Ectodermal cell (in vitro differentiated cells): ENCODE results near the gene SMAD5.

Experiments used
- H3K27ac ChIP-seq: 2 replicates; pipeline ENCODE4 v1.7.0; 2013; ENCODE audit warnings: mild to moderate bottlenecking, low read depth, low read length; ENCODE audit not compliant: insufficient read depth, poor library complexity, severe bottlenecking
- H3K27me3 ChIP-seq: 2 replicates; pipeline ENCODE4 v1.7.0; 2013; ENCODE audit warnings: mild to moderate bottlenecking, low read length; ENCODE audit not compliant: insufficient read depth, control insufficient read depth, poor library complexity, severe bottlenecking
- H3K36me3 ChIP-seq: one replicate; pipeline ENCODE4 v1.7.0; 2013; ENCODE audit warnings: low read length; ENCODE audit not compliant: control insufficient read depth, insufficient read depth
- H3K4me1 ChIP-seq: one replicate; pipeline ENCODE4 v1.7.0; 2013; ENCODE audit warnings: low read length; ENCODE audit not compliant: control insufficient read depth, insufficient read depth
- H3K4me3 ChIP-seq: 2 replicates; pipeline ENCODE4 v1.7.0; 2013; ENCODE audit warnings: low read depth, low read length, control low read depth; ENCODE audit not compliant: insufficient read depth
- H3K9me3 ChIP-seq: 2 replicates; pipeline ENCODE4 v1.7.0; 2013; ENCODE audit warnings: mild to moderate bottlenecking, low read length, moderate library complexity; ENCODE audit not compliant: control insufficient read depth
- WGBS, 2 experiments: methylation state at CpG; one replicate each; pipeline ENCODE4 v1.1.7; 2013; ENCODE audit warnings: missing lambda C conversion rate in 2 of 2; 5-methylcytosine and 5-hydroxymethylcytosine counted together

SMAD5 gene

GRCh38 chr5:136153581-136154236 is 21.1 kb downstream of the SMAD5 start:
- H3K27me3 ChIP-seq: no peaks in the 10 kb centered on the region
- no peak overlapping the region for H3K4me3 ChIP-seq
- H3K4me1 ChIP-seq: no peaks in the 10 kb centered on the region
- no peaks in the 10 kb centered on the region for H3K9me3 ChIP-seq
- H3K36me3 ChIP-seq: peaks cover 35% of the 10 kb centered on the region
- 97% methylated on average over 10 to 11 of the region's 11 CpGs for WGBS, 2 experiments
- H3K27ac ChIP-seq: no peak overlapping the region

GRCh38 chr5:136155078-136155477 is 22.4 kb downstream of the SMAD5 start:
- H3K27ac ChIP-seq: no peak overlapping the region
- no peaks in the 10 kb centered on the region for H3K27me3 ChIP-seq
- no peak overlapping the region for H3K4me3 ChIP-seq
- H3K36me3 ChIP-seq: peaks cover 35% of the 10 kb centered on the region
- no peaks in the 10 kb centered on the region for H3K9me3 ChIP-seq
- 86 to 99% methylated on average over 2 of the region's 2 CpGs for WGBS, 2 experiments
- no peaks in the 10 kb centered on the region for H3K4me1 ChIP-seq

GRCh38 chr5:136155761-136156160 is 23.1 kb downstream of the SMAD5 start:
- no peaks in the 10 kb centered on the region for H3K4me1 ChIP-seq
- H3K9me3 ChIP-seq: no peaks in the 10 kb centered on the region
- 100% methylated on average over 1 of the region's 1 CpG for WGBS, 2 experiments
- H3K36me3 ChIP-seq: peaks cover 35% of the 10 kb centered on the region
- no peak overlapping the region for H3K27ac ChIP-seq
- H3K27me3 ChIP-seq: no peaks in the 10 kb centered on the region
- no peak overlapping the region for H3K4me3 ChIP-seq

GRCh38 chr5:136157514-136157913 is 24.9 kb downstream of the SMAD5 start:
- no peaks in the 10 kb centered on the region for H3K27me3 ChIP-seq
- peaks cover 35% of the 10 kb centered on the region for H3K36me3 ChIP-seq
- 94 to 98% methylated on average over 5 of the region's 5 CpGs for WGBS, 2 experiments
- H3K4me1 ChIP-seq: no peaks in the 10 kb centered on the region
- no peaks in the 10 kb centered on the region for H3K9me3 ChIP-seq
- H3K4me3 ChIP-seq: no peak overlapping the region
- H3K27ac ChIP-seq: no peak overlapping the region

GRCh38 chr5:136159457-136159856 is 26.8 kb downstream of the SMAD5 start:
- Histone ChIP-seq H3K4me3 (no peak overlapping the region), H3K9me3 (no peaks in the 10 kb centered on the region), H3K27me3 (no peaks in the 10 kb centered on the region), H3K4me1 (no peaks in the 10 kb centered on the region), H3K36me3 (peaks cover 26% of the 10 kb centered on the region), H3K27ac (no peak overlapping the region)
- WGBS, 2 experiments: 93 to 100% methylated on average over 1 to 3 of the region's 3 CpGs

- no peak overlapping the region for H3K4me3 ChIP-seq
- H3K36me3 ChIP-seq: peaks cover 7% of the 10 kb centered on the region
- no peak overlapping the region for H3K27ac ChIP-seq
- H3K27me3 ChIP-seq: no peaks in the 10 kb centered on the region
- WGBS, 2 experiments: 94 to 95% methylated on average over 4 of the region's 4 CpGs
- no peaks in the 10 kb centered on the region for H3K4me1 ChIP-seq
- no peaks in the 10 kb centered on the region for H3K9me3 ChIP-seq
Observed at GRCh38 chr5:136162008-136162407, 29.4 kb downstream of the SMAD5 start.

GRCh38 chr5:136164226-136164625 is 31.6 kb downstream of the SMAD5 start:
- H3K4me1 ChIP-seq: no peaks in the 10 kb centered on the region
- no peak overlapping the region for H3K4me3 ChIP-seq
- H3K27ac ChIP-seq: no peak overlapping the region
- no peaks in the 10 kb centered on the region for H3K27me3 ChIP-seq
- no peaks in the 10 kb centered on the region for H3K36me3 ChIP-seq
- no peaks in the 10 kb centered on the region for H3K9me3 ChIP-seq
- 100% methylated on average over 1 of the region's 1 CpG for WGBS, 2 experiments

GRCh38 chr5:136166909-136167308 is 34.3 kb downstream of the SMAD5 start:
- no peaks in the 10 kb centered on the region for H3K36me3 ChIP-seq
- H3K4me3 ChIP-seq: no peak overlapping the region
- WGBS, 2 experiments: 92 to 95% methylated on average over 4 of the region's 4 CpGs
- no peaks in the 10 kb centered on the region for H3K4me1 ChIP-seq
- no peaks in the 10 kb centered on the region for H3K9me3 ChIP-seq
- H3K27ac ChIP-seq: no peak overlapping the region
- no peaks in the 10 kb centered on the region for H3K27me3 ChIP-seq

GRCh38 chr5:136169218-136169617 is 36.6 kb downstream of the SMAD5 start:
- 93 to 94% methylated on average over 3 of the region's 3 CpGs for WGBS, 2 experiments
- Histone ChIP-seq H3K4me1 (no peaks in the 10 kb centered on the region), H3K27ac (no peak overlapping the region), H3K27me3 (no peaks in the 10 kb centered on the region), H3K4me3 (no peak overlapping the region), H3K9me3 (no peaks in the 10 kb centered on the region), H3K36me3 (no peaks in the 10 kb centered on the region)

- H3K4me3 ChIP-seq: no peak overlapping the region
- H3K27me3 ChIP-seq: no peaks in the 10 kb centered on the region
- 84 to 97% methylated on average over 2 of the region's 2 CpGs for WGBS, 2 experiments
- no peak overlapping the region for H3K27ac ChIP-seq
- H3K9me3 ChIP-seq: no peaks in the 10 kb centered on the region
- H3K36me3 ChIP-seq: peaks cover 3% of the 10 kb centered on the region
- no peaks in the 10 kb centered on the region for H3K4me1 ChIP-seq
Observed at GRCh38 chr5:136174021-136174659, 41.5 kb downstream of the SMAD5 start.
